ENCODE measurements around the gene MRPS23. TPM values are rescaled to one million over a fixed set of nuclear protein-coding genes. Genes with fewer than 3 reads are reported as not detected.
A peak's percentile ranks its signal among the peaks of the same experiment; 100 is the strongest.

Gene MRPS23
- total RNA-seq, 3 donors from 2014 or later, result 15.1 to 27.2 (median 24.0) TPM

DNA sequence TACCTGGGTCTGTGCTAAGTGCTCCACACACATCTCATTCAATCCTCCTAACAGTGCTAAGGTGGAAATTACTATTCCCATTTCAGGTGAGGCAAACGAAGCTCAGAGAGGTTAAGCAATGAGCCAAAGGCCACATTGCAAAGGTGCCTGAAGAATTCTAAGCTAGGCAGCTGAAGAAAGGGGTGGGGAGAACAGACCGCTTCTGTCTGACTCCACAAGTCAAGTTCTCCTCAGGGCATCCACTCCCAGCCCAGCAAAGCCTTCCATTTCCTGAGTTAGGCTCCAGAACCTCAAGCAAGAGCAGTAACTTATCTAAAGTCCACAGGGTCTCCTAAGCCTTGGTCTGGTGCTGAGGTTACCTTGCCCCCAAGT lies 27.0 kb upstream of the MRPS23 start:
- Histone ChIP-seq H3K36me3 (ENCODE audit: low read depth) (no peaks in the 10 kb centered on the region), H3K4me1 (ENCODE audit: low read depth) (peaks cover 12% of the 10 kb centered on the region), H3K9me3 (no peaks in the 10 kb centered on the region), H3K4me3 (no peak overlapping the region)
- DNase-seq (no peak), ATAC-seq (no peak)
- TF ChIP-seq, protein P1, sequence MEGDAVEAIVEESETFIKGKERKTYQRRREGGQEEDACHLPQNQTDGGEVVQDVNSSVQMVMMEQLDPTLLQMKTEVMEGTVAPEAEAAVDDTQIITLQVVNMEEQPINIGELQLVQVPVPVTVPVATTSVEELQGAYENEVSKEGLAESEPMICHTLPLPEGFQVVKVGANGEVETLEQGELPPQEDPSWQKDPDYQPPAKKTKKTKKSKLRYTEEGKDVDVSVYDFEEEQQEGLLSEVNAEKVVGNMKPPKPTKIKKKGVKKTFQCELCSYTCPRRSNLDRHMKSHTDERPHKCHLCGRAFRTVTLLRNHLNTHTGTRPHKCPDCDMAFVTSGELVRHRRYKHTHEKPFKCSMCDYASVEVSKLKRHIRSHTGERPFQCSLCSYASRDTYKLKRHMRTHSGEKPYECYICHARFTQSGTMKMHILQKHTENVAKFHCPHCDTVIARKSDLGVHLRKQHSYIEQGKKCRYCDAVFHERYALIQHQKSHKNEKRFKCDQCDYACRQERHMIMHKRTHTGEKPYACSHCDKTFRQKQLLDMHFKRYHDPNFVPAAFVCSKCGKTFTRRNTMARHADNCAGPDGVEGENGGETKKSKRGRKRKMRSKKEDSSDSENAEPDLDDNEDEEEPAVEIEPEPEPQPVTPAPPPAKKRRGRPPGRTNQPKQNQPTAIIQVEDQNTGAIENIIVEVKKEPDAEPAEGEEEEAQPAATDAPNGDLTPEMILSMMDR (IDR thresholded peaks at IDR 0.05), result no peak
- intact Hi-C loops (cut with DNase I, micrococcal nuclease), result no loop called here

DNA sequence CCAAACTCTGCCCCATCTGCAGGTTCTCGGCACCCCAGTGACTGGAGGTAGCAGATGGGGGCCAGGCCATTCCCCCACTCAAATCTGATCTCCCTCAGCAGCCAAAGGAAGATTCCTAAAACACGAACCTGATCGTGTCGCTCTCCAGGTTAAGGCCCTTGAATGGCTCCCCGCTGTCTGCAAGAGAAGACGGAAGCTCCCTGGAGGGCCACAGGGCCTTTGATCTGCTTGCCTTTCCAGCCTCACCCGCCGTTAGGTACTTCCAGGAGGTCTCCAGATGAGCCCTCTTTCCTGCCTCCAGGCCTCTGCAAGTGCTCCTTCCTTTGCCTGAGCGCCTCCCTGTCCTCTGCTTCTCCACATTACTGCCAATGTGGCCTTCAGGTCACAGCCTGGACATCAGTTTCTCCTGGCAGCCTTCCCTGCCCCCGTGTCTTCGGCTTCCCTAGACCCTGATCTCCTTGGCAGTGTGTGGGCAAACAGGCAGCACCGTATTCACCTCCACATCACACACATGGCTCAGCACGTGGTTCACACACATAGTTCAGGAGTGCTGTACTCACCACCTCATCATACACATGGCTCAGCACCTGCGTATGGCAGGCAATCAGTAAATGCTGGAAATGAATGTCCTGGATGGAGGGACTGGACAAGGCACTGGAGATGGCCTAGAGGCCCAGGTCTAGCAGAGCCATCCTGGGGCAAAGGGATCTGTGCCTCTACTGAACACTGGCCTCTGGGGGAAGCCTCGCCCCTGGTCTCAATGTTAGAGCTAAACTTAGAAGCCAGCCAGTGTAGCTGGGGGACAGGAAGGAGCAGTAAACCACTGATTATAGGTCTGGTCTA lies 26.4 kb upstream of the MRPS23 start:
- no peaks in the 10 kb centered on the region for H3K36me3 ChIP-seq (ENCODE audit: low read depth)
- TF ChIP-seq, protein P1 (IDR thresholded peaks at IDR 0.05), result no peak

DNA sequence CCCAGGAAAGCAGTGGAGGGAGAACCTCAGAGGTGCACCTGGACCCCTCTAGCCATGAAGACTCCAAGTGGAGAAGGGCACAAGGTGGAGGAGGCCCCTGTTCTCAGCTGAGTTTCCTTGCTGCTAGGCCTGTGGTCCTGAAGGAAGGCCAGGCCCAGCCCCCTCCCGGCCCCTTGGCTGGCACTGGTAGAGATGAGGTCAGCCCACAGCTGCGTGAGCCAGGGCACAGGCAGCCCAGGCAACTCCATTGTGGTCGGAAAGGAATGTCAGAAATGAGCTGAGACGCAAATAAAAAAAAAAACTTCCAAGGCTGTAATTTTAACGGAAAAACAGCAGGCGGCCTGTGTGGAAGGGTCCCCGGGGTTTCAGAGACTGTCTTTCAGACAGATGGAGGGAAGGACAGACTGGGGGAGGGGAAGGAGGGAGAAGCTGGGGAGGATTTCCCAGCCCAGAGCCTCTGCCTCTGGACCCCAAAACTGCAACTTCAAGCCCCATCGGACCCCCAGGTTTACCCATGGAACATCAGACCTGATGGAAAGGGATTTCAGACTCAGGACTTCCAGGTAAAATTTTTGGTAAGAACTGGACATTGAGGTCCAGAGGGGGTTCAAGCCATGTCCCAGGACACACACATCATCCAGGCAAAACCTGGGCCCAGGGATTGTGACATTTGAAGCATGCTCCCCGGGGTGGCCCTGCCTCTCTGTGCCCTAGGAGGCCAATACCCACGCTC lies 25.6 kb upstream of the MRPS23 start:
- intact Hi-C loops (cut with DNase I, micrococcal nuclease), result no loop called here
- Histone ChIP-seq H3K4me1 (ENCODE audit: low read depth) (peaks cover 9% of the 10 kb centered on the region), H3K36me3 (ENCODE audit: low read depth) (no peaks in the 10 kb centered on the region), H3K9me3 (no peaks in the 10 kb centered on the region), H3K4me3 (no peak overlapping the region)
- DNase-seq (peak; percentile 34 to 76 (median 62)), ATAC-seq (peak; percentile 72)
- TF ChIP-seq, protein P1 (IDR thresholded peaks at IDR 0.05), result no peak

More for the DNA sequence above, 26.4 kb upstream of the MRPS23 start:
- intact Hi-C loops (cut with DNase I, micrococcal nuclease), result no loop called here
- peaks cover 9% of the 10 kb centered on the region for H3K4me1 ChIP-seq (ENCODE audit: low read depth)
- H3K9me3 ChIP-seq, result no peaks in the 10 kb centered on the region
- DNase-seq (peak in 1 of 3 donors; percentile 25), ATAC-seq (no peak)
- H3K4me3 ChIP-seq, result no peak overlapping the region

DNA sequence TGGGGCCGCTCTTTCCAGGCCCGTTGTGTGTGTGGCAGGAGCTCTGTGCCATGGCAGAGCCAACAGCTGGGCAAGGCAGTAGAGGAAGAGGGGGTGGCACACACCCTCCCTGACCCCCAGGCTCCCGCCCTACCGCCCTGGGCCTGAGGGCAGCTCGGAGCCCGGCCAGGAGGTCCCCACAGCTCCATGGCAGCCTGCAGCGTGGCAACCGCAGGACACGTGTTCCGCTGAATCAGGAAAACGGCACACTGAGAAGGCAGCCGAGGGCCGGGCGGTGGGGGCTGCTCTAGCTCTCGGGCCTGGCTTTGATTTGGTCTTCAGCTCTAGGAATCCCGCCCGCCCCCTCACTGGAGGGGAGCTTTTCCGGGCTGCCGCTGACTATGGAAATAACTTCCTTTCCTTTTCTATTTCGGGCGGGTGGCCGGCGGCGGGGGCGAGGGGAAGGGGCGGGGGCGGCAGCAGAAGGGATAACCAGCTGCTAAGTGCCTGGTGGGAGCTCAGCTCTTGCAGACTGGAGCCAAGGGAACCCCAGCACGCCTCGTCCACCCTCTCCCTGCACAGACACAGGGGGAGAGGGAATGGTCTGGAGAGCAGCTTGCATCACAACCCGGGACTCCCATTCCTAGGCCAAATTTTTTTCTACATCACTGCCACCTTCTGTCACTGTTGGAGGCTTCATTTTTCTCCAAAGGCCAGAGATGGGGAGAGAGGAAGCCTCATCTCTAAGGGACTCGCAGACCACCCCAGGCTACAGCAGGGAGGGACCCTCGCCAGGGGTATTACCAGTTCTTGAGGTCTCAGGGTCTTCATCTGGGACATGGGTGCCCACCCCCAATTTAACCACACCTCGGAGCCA lies 24.8 kb upstream of the MRPS23 start:
- ATAC-seq (peak; percentile 39), DNase-seq (peak; percentile 50 to 79 (median 53))
- no peaks in the 10 kb centered on the region for H3K36me3 ChIP-seq (ENCODE audit: low read depth)
- peaks cover 9% of the 10 kb centered on the region for H3K4me1 ChIP-seq (ENCODE audit: low read depth)
- intact Hi-C loops (cut with DNase I, micrococcal nuclease), result no loop called here
- H3K4me3 ChIP-seq, result no peak overlapping the region
- H3K9me3 ChIP-seq, result no peaks in the 10 kb centered on the region
- TF ChIP-seq, protein P1 (IDR thresholded peaks at IDR 0.05), result no peak

DNA sequence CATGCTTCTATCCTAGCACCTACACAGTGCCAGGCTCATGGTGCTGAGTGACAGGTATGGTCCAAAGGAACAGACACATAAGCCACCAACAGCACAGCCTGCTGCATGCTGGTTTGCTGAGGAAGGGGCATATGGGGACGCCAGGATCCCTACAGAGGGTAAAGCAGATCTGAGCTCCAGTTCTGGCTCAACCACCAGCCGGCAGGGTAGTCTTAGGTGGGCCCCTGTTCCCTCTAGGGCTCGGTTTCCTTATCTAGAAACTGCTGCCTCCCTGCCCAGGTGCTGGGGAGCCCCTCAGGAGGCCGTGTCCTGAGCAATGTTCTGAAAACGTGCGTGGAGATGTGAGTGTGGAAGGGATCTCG lies 24.2 kb upstream of the MRPS23 start:
- ATAC-seq (no peak), DNase-seq (no peak)
- intact Hi-C loops (cut with DNase I, micrococcal nuclease), result no loop called here
- no peaks in the 10 kb centered on the region for H3K9me3 ChIP-seq
- H3K4me3 ChIP-seq, result no peak overlapping the region
- TF ChIP-seq, protein P1 (IDR thresholded peaks at IDR 0.05), result no peak
- peaks cover 13% of the 10 kb centered on the region for H3K4me1 ChIP-seq (ENCODE audit: low read depth)
- no peaks in the 10 kb centered on the region for H3K36me3 ChIP-seq (ENCODE audit: low read depth)
